Measurements from ENCODE around the gene CBFA2T2. TPM values are rescaled to one million over a fixed set of nuclear protein-coding genes. Genes with fewer than 3 reads are reported as not detected.

The CBFA2T2 gene
- total RNA-seq, 2 experiments from 2014 or later: 19.2 to 20.3 TPM

DNA sequence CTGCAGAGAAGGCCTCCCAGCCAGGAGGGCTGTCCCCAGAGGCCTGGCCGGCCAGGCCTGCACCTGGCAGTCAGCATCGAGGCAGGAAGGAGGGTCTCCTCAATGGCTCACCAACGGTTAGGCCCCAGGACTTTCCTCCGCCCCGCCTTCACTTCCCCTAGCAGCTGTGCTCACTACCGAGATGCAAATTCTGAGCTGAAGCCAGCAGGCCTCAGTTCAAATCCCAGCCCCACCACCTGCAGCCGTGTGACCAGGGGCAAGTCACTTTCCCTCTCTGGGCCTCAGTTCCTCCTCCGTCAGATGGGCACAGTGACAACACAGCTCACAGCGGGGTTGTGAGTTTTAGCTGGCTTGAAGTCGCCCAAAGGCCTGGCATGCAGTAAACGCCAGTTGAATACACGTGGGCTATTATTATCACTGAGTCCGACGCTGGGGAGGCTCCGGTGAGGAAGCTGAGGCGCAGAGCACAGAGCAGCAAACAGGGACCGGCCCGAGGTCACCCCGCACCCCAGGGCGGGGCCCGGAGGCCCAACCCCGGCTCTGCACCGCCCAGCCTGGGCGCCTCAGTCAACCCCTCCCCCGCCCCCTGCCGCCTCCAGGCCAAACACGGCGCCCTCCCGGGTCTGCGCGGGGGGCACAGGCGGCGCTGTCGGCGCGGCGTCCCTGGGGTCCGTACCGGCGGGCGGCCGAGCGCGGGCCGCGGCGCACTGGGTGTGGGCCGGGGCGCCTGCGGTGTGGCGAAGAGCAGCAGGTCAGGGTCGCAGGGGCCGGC lies 195.6 kb downstream of the CBFA2T2 start:
- H3K36me3 Mint-ChIP-seq (ENCODE audit: low read depth): peaks cover 29% of the 10 kb centered on the region
- CTCF ChIA-PET: interaction anchor here (1.0 to 1.8 kb wide), 7 partner anchors 11 to 47 kb away, joined by 3 to 12 read pairs (median 4); partner anchors contain the start of genes ACTL10, NECAB3, PXMP4 and ZNF341
- H3K4me1 Mint-ChIP-seq: peaks cover 84% of the 10 kb centered on the region
- DNase-seq: peak; percentile 77
- peak overlapping the region; percentile 94 for H3K4me3 Mint-ChIP-seq
- no peaks in the 10 kb centered on the region for H3K9me3 Mint-ChIP-seq
- H3K27me3 Mint-ChIP-seq: no peaks in the 10 kb centered on the region
- peak overlapping the region; percentile 94 for H3K27ac Mint-ChIP-seq
- POLR2A ChIA-PET: interaction anchor here (0.8 to 9.3 kb wide), 10 partner anchors 17 to 427 kb away, joined by 3 to 312 read pairs (median 6); partner anchors contain the start of genes ACTL10, C20orf144, CBFA2T2 and CHMP4B

DNA sequence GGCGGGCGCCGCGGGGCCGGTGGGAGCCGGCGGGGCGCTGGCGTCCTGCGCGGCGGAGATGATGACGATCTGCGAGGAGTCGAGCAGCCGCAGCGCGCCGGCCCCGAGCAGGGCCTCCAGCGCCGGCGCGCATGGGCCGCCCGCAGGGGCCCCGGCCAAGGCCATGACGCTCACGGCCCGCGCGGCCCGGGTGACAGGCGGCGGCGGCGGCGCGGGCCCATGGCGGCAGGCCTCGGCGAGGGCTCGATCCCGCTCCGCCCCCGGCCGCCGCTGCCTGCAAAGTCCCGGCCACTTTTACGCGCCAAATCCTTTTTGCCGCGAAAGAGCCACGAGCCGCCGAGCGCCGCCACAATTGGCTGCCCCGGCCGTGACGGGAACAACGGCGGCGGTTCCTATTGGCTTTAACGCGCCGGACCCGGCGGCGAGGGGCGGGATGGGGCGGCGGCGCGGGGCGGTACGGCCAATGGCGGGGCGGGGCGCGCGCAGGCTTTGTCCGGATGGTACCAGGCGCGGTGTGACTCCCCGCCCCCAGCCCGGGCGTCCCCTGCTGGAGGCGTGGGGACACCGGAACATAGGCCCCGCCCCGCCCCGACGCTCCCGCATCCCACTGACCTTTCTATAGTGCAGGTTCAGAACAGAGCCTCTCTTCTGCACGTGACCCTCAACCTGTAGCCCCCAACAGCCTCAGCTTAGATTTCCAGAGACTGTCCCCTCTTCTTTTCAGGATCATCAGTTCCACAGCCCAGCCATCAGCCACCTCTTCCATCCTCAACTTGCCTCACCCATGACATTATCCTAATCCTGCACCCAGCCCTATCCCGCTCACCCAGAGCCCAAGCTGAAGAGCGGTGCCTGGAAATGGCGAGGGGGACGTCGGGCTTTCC lies 196.4 kb downstream of the CBFA2T2 start, which contains the start of gene E2F1:
Gene E2F1 (minus strand): TSS at position 286 of the 884 bp plus-strand sequence. CDS start 121 bp downstream, at position 165.
- Mint-ChIP-seq H3K4me1 (peaks cover 81% of the 10 kb centered on the region), H3K27me3 (no peaks in the 10 kb centered on the region), H3K4me3 (peak within 1 kb of the TSS; percentile 94), H3K36me3 (ENCODE audit: low read depth) (peaks cover 23% of the 10 kb centered on the region), H3K9me3 (no peaks in the 10 kb centered on the region), H3K27ac (peak within 1 kb of the TSS; percentile 94)
- DNase-seq: peak; percentile 98
- ChIA-PET POLR2A (interaction anchor here (1.0 to 9.3 kb wide), 14 partner anchors 7 to 426 kb away, joined by 3 to 312 read pairs (median 10); partner anchors contain the start of genes ACTL10, C20orf144, CBFA2T2 and CHMP4B), CTCF (interaction anchor here (1.0 to 1.8 kb wide), 2 partner anchors 20 to 34 kb away, joined by 4 to 12 read pairs; partner anchors contain the start of genes ACTL10 and PXMP4)

DNA sequence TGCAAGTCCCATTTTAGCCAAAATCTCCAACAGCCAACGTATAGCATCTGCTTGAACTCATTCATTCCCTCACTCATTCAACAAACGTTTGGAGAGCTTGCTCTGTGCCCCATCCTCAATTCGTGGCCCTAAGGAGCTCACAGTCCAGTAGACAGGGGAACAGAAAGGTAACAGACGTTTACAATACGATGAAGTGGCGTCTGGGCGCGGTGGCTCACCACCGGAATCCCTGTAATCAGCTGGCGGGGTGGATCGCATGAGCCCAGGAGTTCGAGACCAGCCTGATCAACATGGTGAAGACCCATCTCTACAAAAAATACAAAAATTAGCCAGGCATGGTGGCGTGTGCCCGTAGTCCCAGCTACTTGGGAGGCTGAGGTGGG lies 197.1 kb downstream of the CBFA2T2 start:
- CTCF ChIA-PET: interaction anchor here (0.6 to 1.3 kb wide), 4 partner anchors 20 to 246 kb away, joined by 3 to 4 read pairs (median 3); partner anchors contain the start of genes ACTL10 and ZNF341
- POLR2A ChIA-PET: interaction anchor here (1.0 to 5.4 kb wide), 9 partner anchors 8 to 425 kb away, joined by 3 to 58 read pairs (median 7); partner anchors contain the start of genes ACTL10, C20orf144, CBFA2T2 and EIF2S2
- DNase-seq: no peak
- peak overlapping the region; percentile 76 for H3K27ac Mint-ChIP-seq
- peaks cover 18% of the 10 kb centered on the region for H3K36me3 Mint-ChIP-seq (ENCODE audit: low read depth)
- peaks cover 78% of the 10 kb centered on the region for H3K4me1 Mint-ChIP-seq
- H3K9me3 Mint-ChIP-seq: no peaks in the 10 kb centered on the region
- H3K27me3 Mint-ChIP-seq: no peaks in the 10 kb centered on the region
- peak overlapping the region; percentile 60 for H3K4me3 Mint-ChIP-seq

DNA sequence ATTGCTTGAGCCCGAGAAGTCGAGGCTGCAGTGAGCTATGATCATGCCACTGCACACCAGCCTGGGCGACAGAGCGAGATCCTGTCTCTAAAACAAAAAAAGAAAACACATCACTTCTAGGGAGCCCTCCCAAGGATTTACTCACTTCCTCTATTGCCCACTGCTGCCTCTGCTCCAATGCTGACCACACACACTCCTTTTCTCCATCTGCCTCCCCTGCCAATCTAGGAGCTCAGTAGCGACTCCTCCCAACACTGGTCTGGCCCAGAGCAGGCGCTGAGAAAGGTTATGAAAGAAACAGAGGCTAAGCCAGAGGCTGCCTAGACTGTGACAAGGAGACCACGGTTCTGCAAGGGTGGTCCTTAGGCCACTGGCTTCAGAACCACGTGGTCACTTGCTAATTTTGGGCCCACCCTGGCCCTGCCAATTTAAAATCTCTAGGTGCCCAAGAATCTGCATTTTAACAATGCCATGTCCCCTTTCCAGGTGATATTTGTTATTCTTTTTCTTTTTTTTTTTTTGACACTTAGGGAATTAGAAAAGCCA lies 197.5 kb downstream of the CBFA2T2 start:
- Mint-ChIP-seq H3K27me3 (no peaks in the 10 kb centered on the region), H3K36me3 (ENCODE audit: low read depth) (peaks cover 14% of the 10 kb centered on the region), H3K4me3 (no peak overlapping the region), H3K4me1 (peaks cover 76% of the 10 kb centered on the region), H3K9me3 (no peaks in the 10 kb centered on the region), H3K27ac (peak overlapping the region; percentile 76)
- CTCF ChIA-PET: interaction anchor here (0.6 to 2.1 kb wide), 6 partner anchors 8 to 246 kb away, joined by 3 to 6 read pairs (median 4); partner anchors contain the start of genes ACTL10, PXMP4 and ZNF341
- POLR2A ChIA-PET: interaction anchor here (1.0 to 5.4 kb wide), 8 partner anchors 8 to 198 kb away, joined by 3 to 58 read pairs (median 8); partner anchors contain the start of genes ACTL10, C20orf144, CBFA2T2 and PXMP4
- no peak for DNase-seq

DNA sequence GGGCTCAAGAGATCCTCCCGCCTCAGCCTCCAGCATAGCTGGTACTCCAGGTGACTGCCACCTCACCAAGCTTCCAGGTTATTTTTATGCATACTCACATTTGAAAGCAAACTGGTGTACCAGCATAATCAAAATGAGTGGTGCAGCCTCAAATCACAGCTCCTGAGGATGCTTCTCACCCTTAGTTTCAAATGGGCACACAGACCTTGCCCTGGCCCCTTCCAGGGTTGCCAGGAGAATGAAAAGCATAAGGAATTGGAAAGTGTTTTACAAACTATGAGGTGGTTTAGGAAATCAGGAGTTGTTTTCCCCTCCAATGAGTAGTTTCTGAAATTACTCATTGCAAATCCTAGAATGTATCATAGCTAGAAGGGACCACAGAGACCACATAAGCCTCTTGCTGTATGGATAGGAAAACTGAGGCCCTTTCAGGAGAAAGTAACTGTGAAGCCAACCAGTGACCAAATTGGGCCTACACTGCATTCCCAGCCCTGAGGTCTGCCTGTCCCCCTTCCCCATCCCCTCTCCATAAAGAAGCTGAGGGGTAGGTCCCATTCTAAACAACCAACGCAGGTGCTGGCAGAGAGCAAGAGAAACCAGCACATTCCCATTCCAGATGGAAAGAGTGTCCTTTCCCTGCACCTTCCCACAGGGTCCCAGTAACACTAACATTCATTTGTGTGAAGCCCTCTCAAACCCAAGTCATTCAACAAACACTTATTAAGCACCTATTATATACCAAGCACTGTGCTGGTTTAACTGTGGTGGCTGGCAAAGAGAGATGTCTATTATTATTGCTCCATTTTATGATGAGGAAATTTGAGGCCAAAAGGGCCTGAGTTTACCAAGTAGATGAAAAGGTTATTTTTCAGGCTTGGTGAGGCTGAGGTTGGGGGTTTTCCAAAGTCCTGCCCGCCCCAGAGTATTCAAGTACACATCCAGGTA lies 198.4 kb downstream of the CBFA2T2 start:
- no peaks in the 10 kb centered on the region for H3K9me3 Mint-ChIP-seq
- H3K27me3 Mint-ChIP-seq: no peaks in the 10 kb centered on the region
- POLR2A ChIA-PET: interaction anchor here (1.3 to 5.4 kb wide), 8 partner anchors 9 to 44 kb away, joined by 4 to 58 read pairs (median 8); partner anchors contain the start of genes ACTL10, C20orf144, PXMP4 and ZNF341
- H3K4me1 Mint-ChIP-seq: peaks cover 68% of the 10 kb centered on the region
- peaks cover 11% of the 10 kb centered on the region for H3K36me3 Mint-ChIP-seq (ENCODE audit: low read depth)
- DNase-seq: no peak
- CTCF ChIA-PET: interaction anchor here (1.0 to 2.1 kb wide), 5 partner anchors 9 to 245 kb away, joined by 3 to 6 read pairs (median 4); partner anchors contain the start of genes ACTL10 and PXMP4
- peak overlapping the region; percentile 95 for H3K27ac Mint-ChIP-seq
- H3K4me3 Mint-ChIP-seq: no peak overlapping the region

DNA sequence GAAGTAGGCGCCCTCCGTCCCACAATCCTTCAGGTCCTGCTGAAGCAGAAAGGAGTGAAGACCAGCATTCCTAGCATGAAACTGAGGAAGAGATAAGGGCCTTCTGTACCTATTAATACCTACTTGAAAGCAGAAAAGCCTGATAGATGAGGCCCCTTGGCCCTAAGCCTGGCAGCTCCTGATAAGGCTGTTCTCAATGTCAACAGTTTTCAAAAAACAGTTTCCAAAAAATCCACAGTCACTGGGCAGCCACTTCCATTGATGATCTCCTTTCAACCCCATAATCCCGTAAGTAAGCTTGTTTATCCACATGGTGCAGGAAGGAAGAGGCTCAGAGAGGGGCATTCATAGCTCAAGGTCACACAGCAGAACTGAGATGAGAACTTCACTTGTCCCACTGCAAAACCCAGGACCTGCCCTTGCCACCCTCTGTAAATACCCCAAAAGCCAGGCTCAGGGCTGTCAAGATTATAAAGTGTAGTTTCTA lies 199.1 kb downstream of the CBFA2T2 start:
- H3K36me3 Mint-ChIP-seq (ENCODE audit: low read depth): peaks cover 11% of the 10 kb centered on the region
- no peak for DNase-seq
- H3K27me3 Mint-ChIP-seq: no peaks in the 10 kb centered on the region
- H3K4me3 Mint-ChIP-seq: no peak overlapping the region
- H3K27ac Mint-ChIP-seq: peak overlapping the region; percentile 95
- ChIA-PET POLR2A (interaction anchor here (1.3 to 5.4 kb wide), 8 partner anchors 10 to 423 kb away, joined by 4 to 58 read pairs (median 15); partner anchors contain the start of genes ACTL10, C20orf144, EIF2S2 and PXMP4), CTCF (interaction anchor here (1.1 to 2.1 kb wide), 3 partner anchors 9 to 31 kb away, joined by 3 to 6 read pairs (median 4); partner anchors contain the start of gene PXMP4)
- H3K4me1 Mint-ChIP-seq: peaks cover 65% of the 10 kb centered on the region
- no peaks in the 10 kb centered on the region for H3K9me3 Mint-ChIP-seq

DNA sequence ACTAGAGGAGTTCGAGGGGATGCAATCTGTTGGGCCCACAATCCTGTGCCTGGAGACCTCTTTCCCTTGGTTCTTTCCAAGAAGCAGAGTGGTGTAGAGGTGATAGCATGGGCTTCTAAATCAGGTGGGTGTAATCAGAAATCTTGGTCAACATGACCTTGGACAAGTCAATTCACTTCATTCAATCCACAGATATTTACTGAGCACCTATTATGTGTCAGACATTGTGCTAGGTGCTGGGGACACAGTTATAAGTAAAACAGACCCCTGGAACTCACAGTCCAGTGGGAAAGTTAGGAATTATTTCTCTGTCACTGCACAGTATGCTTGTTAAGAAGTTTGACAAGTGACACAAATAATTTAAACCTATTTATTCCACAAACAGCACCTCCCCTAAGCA lies 199.6 kb downstream of the CBFA2T2 start:
- no peak for DNase-seq
- Mint-ChIP-seq H3K36me3 (ENCODE audit: low read depth) (peaks cover 9% of the 10 kb centered on the region), H3K9me3 (no peaks in the 10 kb centered on the region), H3K4me1 (peaks cover 60% of the 10 kb centered on the region), H3K27me3 (no peaks in the 10 kb centered on the region), H3K4me3 (peak overlapping the region; percentile 11), H3K27ac (peak overlapping the region; percentile 95)
- CTCF ChIA-PET: interaction anchor here (0.5 to 2.1 kb wide), 6 partner anchors 21 to 1086 kb away, joined by 3 to 6 read pairs (median 4); partner anchors contain the start of genes ACTL10 and PXMP4
- POLR2A ChIA-PET: interaction anchor here (1.3 to 5.4 kb wide), 6 partner anchors 10 to 423 kb away, joined by 4 to 58 read pairs (median 16); partner anchors contain the start of genes ACTL10, EIF2S2, PXMP4 and ZNF341

DNA sequence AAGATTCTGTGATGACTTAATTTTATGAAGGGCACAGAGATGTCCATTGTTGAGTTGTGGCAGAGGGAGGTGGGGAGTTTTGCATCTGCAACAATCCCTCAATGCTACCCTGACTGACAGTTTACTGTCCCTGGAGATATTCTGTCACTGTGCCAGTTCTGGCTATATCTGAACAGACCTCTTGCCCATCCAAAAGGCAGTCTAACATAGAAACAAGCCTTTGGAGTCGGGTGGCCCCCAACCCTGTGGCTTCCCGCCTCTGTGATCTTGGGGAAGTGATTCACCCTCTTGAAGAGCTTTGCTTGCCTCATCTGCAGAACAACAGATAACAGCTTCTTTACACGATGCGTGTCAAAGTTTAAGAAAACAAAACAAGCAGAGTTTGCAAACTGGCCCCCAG lies 200.1 kb downstream of the CBFA2T2 start:
- ChIA-PET CTCF (interaction anchor here (0.5 to 2.0 kb wide), 5 partner anchors 21 to 1086 kb away, joined by 3 to 5 read pairs (median 4); partner anchors contain the start of genes ACTL10 and PXMP4), POLR2A (interaction anchor here (1.3 to 5.4 kb wide), 8 partner anchors 11 to 422 kb away, joined by 4 to 58 read pairs (median 8); partner anchors contain the start of genes ACTL10, EIF2S2, PXMP4 and ZNF341)
- H3K4me3 Mint-ChIP-seq: peak overlapping the region; percentile 47
- peaks cover 55% of the 10 kb centered on the region for H3K4me1 Mint-ChIP-seq
- H3K27ac Mint-ChIP-seq: peak overlapping the region; percentile 95
- peak; percentile 64 for DNase-seq
- peaks cover 5% of the 10 kb centered on the region for H3K36me3 Mint-ChIP-seq (ENCODE audit: low read depth)
- H3K27me3 Mint-ChIP-seq: no peaks in the 10 kb centered on the region
- no peaks in the 10 kb centered on the region for H3K9me3 Mint-ChIP-seq

DNA sequence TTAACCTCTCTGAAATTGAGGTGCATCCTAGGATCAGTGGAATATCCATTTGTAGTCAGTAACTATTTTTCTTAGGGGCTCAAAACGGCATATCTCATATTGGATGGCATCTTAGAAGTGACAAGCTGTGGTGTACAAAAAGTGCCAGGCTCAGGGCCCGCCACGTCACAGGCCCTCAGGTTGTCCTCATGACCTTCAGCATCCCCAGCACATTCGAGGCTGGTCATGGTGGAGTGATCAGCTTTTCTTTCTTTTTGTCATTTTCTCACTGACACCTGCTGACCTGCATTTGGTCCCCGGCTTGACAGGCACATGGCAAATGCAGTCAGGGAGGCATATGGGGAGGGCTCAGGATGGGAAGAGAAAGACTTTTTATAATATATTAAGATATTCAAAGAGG lies 203.4 kb downstream of the CBFA2T2 start:
- Mint-ChIP-seq H3K27me3 (no peaks in the 10 kb centered on the region), H3K4me1 (peaks cover 33% of the 10 kb centered on the region), H3K4me3 (no peak overlapping the region), H3K36me3 (ENCODE audit: low read depth) (no peaks in the 10 kb centered on the region), H3K27ac (no peak overlapping the region), H3K9me3 (peaks cover under 1% of the 10 kb centered on the region)
- no peak for DNase-seq
- ChIA-PET CTCF (no interaction called here), POLR2A (interaction anchor here (0.7 to 4.8 kb wide), 3 partner anchors 27 to 39 kb away, joined by 3 to 28 read pairs (median 3); partner anchors contain the start of genes ACTL10, PXMP4 and ZNF341)

DNA sequence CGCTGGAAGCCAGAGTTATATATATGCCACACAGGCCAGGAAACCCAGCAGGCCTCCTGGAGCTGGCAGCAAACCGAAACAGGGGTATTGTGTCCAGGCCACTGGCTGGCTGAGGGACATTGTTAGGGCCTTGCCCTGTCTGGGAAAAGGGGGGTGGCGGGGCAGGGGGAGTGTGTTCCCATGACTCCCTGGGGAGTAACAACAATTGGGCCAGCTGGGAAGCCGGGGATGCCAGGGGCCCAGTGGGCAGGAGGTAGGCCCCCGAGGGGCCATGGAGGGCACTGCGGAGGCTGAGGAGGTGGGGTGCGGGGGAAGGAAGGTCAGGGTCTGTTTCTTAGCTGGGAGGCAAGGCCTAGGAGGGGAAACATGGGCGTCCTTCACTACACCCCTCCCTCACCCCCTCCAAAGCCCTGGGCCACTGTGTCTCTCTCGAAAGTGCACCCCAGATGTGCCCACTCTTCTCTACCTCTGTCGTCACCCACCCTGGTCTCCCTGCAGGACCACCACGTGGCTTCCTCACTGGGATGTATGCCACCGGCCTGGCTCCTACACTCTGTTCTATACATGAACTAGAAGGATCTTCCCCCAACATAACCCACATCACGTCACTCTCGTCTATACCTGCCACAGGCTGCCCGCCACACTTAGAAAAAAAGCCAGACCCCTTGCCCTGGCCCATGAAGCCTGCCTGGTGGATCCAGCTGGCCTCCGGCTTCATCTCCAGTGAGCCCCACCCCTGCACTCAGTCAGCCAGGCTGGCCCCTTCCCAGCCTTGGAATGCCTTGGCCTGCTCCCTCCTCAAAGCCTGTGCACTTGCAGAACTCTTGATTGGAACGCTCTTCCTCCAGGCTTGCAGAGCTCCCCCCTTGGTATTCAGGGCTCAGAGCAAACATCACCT lies 204.1 kb downstream of the CBFA2T2 start:
- Mint-ChIP-seq H3K27me3 (no peaks in the 10 kb centered on the region), H3K4me3 (no peak overlapping the region), H3K27ac (no peak overlapping the region), H3K36me3 (ENCODE audit: low read depth) (peaks cover 4% of the 10 kb centered on the region), H3K4me1 (peaks cover 26% of the 10 kb centered on the region), H3K9me3 (peaks cover 3% of the 10 kb centered on the region)
- ChIA-PET CTCF (no interaction called here), POLR2A (interaction anchor here (1.1 to 4.8 kb wide), 3 partner anchors 26 to 38 kb away, joined by 3 to 28 read pairs (median 6); partner anchors contain the start of genes ACTL10, PXMP4 and ZNF341)
- DNase-seq: no peak

All from activated CD4-positive, alpha-beta memory T cell treated with anti-CD3 and anti-CD28 coated beads, Interleukin-2, amount 10 ng/mL, durations not matched to agents 7 days and 5 days (primary cell).